Parathyroid adenoma (tissue), 2 donors: ENCODE results near the gene DGLUCY.

ENCODE experiments used
- H2AFZ ChIP-seq: fragments of 300-600 bp; sonication (generic); one replicate; pipeline ENCODE4 v1.7.0; 2017; ENCODE audit warnings: antibody characterized with exemption, mild to moderate bottlenecking
- H3K27ac ChIP-seq: fragments of 300-600 bp; sonication (generic); one replicate; pipeline ENCODE4 v1.7.0; 2017
- H3K27me3 ChIP-seq: fragments of 300-600 bp; sonication (generic); one replicate; pipeline ENCODE4 v1.7.0; 2017; ENCODE audit warnings: low read length; ENCODE audit not compliant: control insufficient read depth, insufficient read depth
- H3K36me3 ChIP-seq: fragments of 300-600 bp; sonication (generic); one replicate; pipeline ENCODE4 v1.7.0; 2017; ENCODE audit warnings: low read length; ENCODE audit not compliant: control insufficient read depth, insufficient read depth
- H3K4me1 ChIP-seq: fragments of 300-600 bp; sonication (generic); one replicate; pipeline ENCODE4 v1.7.0; 2017; ENCODE audit warnings: control low read depth
- H3K4me2 ChIP-seq: fragments of 300-600 bp; sonication (generic); one replicate; pipeline ENCODE4 v1.7.0; 2017; ENCODE audit warnings: low read length
- H3K4me3 ChIP-seq: fragments of 300-600 bp; sonication (generic); one replicate; pipeline ENCODE4 v1.7.0; 2017; ENCODE audit warnings: low read depth, low read length
- H3K79me2 ChIP-seq: fragments of 300-600 bp; sonication (generic); one replicate; pipeline ENCODE4 v1.7.0; 2017; ENCODE audit warnings: control low read depth
- H3K9ac ChIP-seq: fragments of 300-600 bp; sonication (generic); one replicate; pipeline ENCODE4 v1.7.0; 2017; ENCODE audit warnings: mild to moderate bottlenecking
- H3K9me3 ChIP-seq: fragments of 300-600 bp; sonication (generic); one replicate; pipeline ENCODE4 v1.7.0; 2017; ENCODE audit warnings: low read length; ENCODE audit not compliant: control insufficient read depth
- TF ChIP-seq, protein P1 (sequence below): fragments of 300-600 bp; sonication (generic); IDR thresholded peaks from one replicate; pipeline ENCODE4 v1.7.0; 2017; ENCODE audit warnings: antibody characterized with exemption, mild to moderate bottlenecking
- donor health status: primary hyperparathyroidism.

The DGLUCY gene

DNA sequence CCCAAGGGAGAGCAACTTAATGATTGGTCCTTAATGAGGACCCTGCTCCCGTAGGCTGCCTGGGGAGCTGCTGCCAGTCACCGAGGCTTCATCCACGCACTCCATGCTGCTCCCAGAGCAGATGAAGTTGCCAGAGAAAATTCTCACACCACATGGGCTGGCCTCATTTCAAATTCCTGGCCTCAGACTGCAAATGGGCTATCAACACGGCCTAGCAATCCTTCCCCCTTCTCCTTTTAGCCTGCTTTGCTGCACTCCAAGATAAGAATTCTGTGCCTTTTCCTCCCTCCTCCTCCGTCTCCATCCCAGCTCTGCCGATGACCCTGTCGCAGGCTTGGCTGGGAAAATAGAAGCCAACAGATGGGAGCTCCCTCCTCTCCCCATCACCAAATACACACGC is 10.8 kb upstream of the DGLUCY start:
- TF ChIP-seq, protein P1, sequence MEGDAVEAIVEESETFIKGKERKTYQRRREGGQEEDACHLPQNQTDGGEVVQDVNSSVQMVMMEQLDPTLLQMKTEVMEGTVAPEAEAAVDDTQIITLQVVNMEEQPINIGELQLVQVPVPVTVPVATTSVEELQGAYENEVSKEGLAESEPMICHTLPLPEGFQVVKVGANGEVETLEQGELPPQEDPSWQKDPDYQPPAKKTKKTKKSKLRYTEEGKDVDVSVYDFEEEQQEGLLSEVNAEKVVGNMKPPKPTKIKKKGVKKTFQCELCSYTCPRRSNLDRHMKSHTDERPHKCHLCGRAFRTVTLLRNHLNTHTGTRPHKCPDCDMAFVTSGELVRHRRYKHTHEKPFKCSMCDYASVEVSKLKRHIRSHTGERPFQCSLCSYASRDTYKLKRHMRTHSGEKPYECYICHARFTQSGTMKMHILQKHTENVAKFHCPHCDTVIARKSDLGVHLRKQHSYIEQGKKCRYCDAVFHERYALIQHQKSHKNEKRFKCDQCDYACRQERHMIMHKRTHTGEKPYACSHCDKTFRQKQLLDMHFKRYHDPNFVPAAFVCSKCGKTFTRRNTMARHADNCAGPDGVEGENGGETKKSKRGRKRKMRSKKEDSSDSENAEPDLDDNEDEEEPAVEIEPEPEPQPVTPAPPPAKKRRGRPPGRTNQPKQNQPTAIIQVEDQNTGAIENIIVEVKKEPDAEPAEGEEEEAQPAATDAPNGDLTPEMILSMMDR: no peak
- no peak overlapping the region for H3K27ac ChIP-seq
- H3K4me3 ChIP-seq: no peak overlapping the region
- no peaks in the 10 kb centered on the region for H3K9me3 ChIP-seq
- no peak overlapping the region for H3K4me2 ChIP-seq
- no peak overlapping the region for H3K9ac ChIP-seq
- no peaks in the 10 kb centered on the region for H3K27me3 ChIP-seq
- no peaks in the 10 kb centered on the region for H3K36me3 ChIP-seq
- H3K79me2 ChIP-seq: no peaks in the 10 kb centered on the region
- no peak overlapping the region for H2AFZ ChIP-seq
- no peaks in the 10 kb centered on the region for H3K4me1 ChIP-seq

DNA sequence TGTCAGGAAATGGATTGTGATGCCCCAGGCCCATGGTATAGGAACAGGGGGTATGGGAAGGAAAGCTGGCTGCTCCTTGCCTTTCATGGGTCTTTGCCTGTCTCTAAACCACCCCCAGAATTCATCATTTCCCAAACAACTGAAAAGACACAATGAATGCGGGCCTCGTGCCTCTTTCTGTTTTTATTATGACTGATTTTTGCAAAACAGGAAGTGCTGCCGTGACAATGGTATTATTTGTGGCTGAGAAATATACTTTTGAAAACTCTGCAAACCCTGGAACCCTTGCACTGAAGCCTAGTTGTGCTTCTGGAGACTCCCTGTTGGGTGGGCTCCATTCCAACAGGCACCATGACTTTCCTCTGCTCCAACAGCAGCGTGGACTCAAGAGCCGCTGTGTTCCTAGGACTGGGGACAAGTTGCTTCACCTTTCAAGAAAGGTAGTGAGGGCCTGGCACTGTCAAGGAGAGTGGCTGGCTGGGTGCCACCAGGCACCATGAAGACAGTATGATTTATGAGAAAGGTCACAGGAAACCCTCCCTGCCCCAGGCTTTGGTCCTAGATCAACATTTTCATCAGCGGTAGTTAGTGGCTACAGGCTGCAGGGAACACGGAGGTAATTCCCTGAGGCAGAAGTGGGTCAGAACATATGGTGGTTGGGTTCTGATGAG is 4.8 kb upstream of the DGLUCY start:
- Histone ChIP-seq H3K36me3 (no peaks in the 10 kb centered on the region), H2AFZ (no peak overlapping the region), H3K27ac (peak overlapping the region; percentile 8), H3K4me1 (peaks cover 6% of the 10 kb centered on the region), H3K79me2 (no peaks in the 10 kb centered on the region), H3K4me3 (no peak overlapping the region), H3K9me3 (no peaks in the 10 kb centered on the region), H3K27me3 (no peaks in the 10 kb centered on the region), H3K4me2 (no peak overlapping the region), H3K9ac (no peak overlapping the region)
- TF ChIP-seq, protein P1: no peak

DNA sequence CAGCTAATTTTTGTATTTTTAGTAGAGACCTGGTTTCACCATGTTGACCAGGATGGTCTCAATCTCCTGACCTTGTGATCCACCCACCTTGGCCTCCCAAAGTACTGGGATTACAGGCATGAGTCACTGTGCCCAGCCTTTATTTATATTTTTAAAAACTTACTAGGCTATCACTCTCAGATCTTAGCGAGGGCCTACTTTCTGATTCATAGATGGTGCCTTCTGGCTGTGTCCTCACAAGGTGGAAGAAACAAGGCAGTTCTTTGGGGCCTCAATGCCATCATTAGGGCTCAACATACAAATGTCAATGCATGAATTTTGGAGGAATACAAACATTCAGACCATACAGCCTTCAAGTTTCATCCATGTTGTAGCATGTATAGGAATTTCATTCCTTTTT is 2.4 kb upstream of the DGLUCY start:
- no peaks in the 10 kb centered on the region for H3K9me3 ChIP-seq
- H3K9ac ChIP-seq: no peak overlapping the region
- H3K79me2 ChIP-seq: peaks cover 8% of the 10 kb centered on the region
- TF ChIP-seq, protein P1: no peak
- peaks cover 18% of the 10 kb centered on the region for H3K4me1 ChIP-seq
- H3K4me2 ChIP-seq: no peak overlapping the region
- no peak overlapping the region for H2AFZ ChIP-seq
- H3K4me3 ChIP-seq: no peak overlapping the region
- H3K27me3 ChIP-seq: no peaks in the 10 kb centered on the region
- H3K36me3 ChIP-seq: no peaks in the 10 kb centered on the region
- H3K27ac ChIP-seq: no peak overlapping the region

DNA sequence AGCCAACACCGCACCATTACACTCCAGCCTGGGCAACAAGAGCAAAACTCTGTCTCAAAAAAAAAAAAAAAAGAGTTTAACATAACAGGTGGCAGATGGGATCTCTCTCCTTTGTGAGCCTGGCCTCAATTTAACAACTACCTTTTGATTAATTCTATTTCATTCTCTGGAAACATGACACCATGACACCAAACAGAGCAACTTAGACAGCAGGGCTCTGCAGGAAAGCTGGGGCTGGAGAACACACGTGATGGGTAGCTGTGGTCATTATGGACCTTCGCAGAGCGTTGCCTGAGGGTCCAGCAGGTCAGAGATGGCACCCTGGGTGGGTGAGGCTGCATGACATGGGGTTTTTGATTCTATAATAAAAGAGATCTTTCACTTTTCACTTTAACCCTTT is 1.7 kb upstream of the DGLUCY start:
- H3K4me3 ChIP-seq: no peak overlapping the region
- no peak overlapping the region for H3K27ac ChIP-seq
- H3K79me2 ChIP-seq: peaks cover 12% of the 10 kb centered on the region
- H3K36me3 ChIP-seq: no peaks in the 10 kb centered on the region
- TF ChIP-seq, protein P1: no peak
- peaks cover 24% of the 10 kb centered on the region for H3K4me1 ChIP-seq
- H3K9me3 ChIP-seq: no peaks in the 10 kb centered on the region
- H2AFZ ChIP-seq: no peak overlapping the region
- no peaks in the 10 kb centered on the region for H3K27me3 ChIP-seq
- H3K4me2 ChIP-seq: no peak overlapping the region
- no peak overlapping the region for H3K9ac ChIP-seq
